Measurements from ENCODE around the gene SPG7. TPM values are rescaled to one million over a fixed set of nuclear protein-coding genes. Genes with fewer than 3 reads are reported as not detected.

Gene SPG7
- total RNA-seq, 1 experiment from 2014 or later, result 119 TPM

DNA sequence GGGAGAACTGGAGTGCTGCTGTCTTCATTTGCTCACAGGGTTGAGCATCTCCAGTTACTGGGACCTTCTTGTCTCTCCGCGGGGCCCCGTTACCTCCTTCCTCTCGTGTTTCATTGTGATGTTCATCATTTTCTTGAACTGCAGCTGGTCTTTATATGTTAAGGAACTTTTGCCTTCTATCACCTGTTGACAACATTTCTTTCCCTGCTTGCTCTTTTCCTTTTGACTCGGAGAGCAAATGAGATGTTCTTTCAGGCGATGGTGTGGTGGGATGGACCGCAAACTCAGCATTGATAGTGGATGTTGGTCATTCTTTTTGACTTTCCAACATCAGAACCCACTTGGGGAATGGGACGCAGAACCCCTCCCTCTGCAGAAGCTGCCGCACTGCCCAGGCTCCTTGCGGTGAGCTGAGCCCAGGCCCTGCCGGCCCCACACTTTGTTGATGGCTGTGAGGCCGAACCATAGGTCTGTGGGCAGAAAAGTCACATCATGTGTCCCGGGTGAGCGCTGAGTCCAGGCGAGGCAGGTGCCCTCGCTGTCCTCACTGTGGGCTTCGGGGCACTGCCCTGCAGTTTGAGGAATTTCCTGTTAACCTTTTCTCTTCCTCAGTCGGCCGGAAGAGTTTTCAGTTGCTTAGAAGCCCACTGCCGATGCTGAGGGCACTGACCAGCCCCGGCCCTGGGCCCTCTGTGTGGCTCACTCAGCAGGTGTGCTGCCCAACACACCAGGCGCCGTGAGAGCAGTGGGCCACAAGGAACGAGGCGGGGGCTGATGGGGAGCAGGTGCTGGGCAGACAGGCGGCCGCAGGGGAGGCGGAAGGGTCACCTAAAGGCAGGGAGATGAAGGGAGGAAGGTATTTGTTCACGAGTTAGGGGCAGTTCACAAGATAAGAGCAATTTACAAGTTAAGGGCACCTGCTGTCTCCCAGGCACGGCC is 59.7 kb downstream of the SPG7 start:
- Histone ChIP-seq H3K27ac (ENCODE audit: insufficient read length, low read depth, low read length) (no peak overlapping the region), H2BK12ac (ENCODE audit: insufficient read length, low read depth, low read length) (no peak overlapping the region), H4K20me1 (ENCODE audit: control insufficient read depth, insufficient read depth, insufficient read length) (no peaks in the 10 kb centered on the region), H3K56ac (ENCODE audit: insufficient read length, low read depth, low read length) (no peak overlapping the region), H3K27me3 (ENCODE audit: insufficient read depth, low read length) (no peaks in the 10 kb centered on the region), H3K4ac (ENCODE audit: low read depth, low read length) (no peak overlapping the region), H3T11ph (ENCODE audit: low read length) (no peak overlapping the region), H3K9ac (ENCODE audit: extremely low read depth, insufficient read length, low read length) (no peak overlapping the region), H4K8ac (replicated peaks; ENCODE audit: insufficient read length, low read depth, low read length) (no peak overlapping the region), H3K23me2 (ENCODE audit: insufficient read length, low read depth, low read length, poor library complexity, severe bottlenecking) (peaks cover 6% of the 10 kb centered on the region), H2BK120ac (ENCODE audit: low read depth, low read length, poor library complexity, severe bottlenecking) (no peak overlapping the region), H3K4me1 (ENCODE audit: insufficient read depth, low read length) (no peaks in the 10 kb centered on the region), H2AK5ac (ENCODE audit: insufficient read length, low read length) (no peak overlapping the region), H3K79me1 (ENCODE audit: insufficient read depth, low read depth, low read length, poor library complexity, severe bottlenecking) (no peaks in the 10 kb centered on the region), H2BK5ac (ENCODE audit: insufficient read length, low read length) (no peak overlapping the region), H4K5ac (ENCODE audit: insufficient read length, low read depth, low read length) (no peak overlapping the region), H3K18ac (ENCODE audit: insufficient read length, low read depth, low read length) (no peak overlapping the region), H2BK20ac (ENCODE audit: low read depth, low read length, poor library complexity, severe bottlenecking) (no peak overlapping the region), H3K14ac (ENCODE audit: insufficient read depth, low read length) (no peak overlapping the region), H4K91ac (ENCODE audit: insufficient read length, low read depth, low read length) (no peak overlapping the region), H3K4me2 (ENCODE audit: insufficient read depth, insufficient read length, low read length) (no peak overlapping the region), H3K9me3 (ENCODE audit: control insufficient read depth, low read depth, low read length) (no peaks in the 10 kb centered on the region), H2BK15ac (ENCODE audit: low read depth, low read length) (no peak overlapping the region), H2AFZ (ENCODE audit: low read length) (no peak overlapping the region), H3K23ac (ENCODE audit: insufficient read length, low read depth, low read length) (no peak overlapping the region), H3K79me2 (ENCODE audit: insufficient read depth, low read length) (no peaks in the 10 kb centered on the region)
- TF ChIP-seq, protein P1, sequence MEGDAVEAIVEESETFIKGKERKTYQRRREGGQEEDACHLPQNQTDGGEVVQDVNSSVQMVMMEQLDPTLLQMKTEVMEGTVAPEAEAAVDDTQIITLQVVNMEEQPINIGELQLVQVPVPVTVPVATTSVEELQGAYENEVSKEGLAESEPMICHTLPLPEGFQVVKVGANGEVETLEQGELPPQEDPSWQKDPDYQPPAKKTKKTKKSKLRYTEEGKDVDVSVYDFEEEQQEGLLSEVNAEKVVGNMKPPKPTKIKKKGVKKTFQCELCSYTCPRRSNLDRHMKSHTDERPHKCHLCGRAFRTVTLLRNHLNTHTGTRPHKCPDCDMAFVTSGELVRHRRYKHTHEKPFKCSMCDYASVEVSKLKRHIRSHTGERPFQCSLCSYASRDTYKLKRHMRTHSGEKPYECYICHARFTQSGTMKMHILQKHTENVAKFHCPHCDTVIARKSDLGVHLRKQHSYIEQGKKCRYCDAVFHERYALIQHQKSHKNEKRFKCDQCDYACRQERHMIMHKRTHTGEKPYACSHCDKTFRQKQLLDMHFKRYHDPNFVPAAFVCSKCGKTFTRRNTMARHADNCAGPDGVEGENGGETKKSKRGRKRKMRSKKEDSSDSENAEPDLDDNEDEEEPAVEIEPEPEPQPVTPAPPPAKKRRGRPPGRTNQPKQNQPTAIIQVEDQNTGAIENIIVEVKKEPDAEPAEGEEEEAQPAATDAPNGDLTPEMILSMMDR (conservative IDR thresholded peaks at IDR 0.05), result no peak
- Mint-ChIP-seq H3K9me3 (no peaks in the 10 kb centered on the region), H3K4me1 (peaks cover 28 to 29% of the 10 kb centered on the region in 2 experiments), H3K27me3 (ENCODE audit: low read depth) (peaks cover 17% of the 10 kb centered on the region), H3K4me3 (no peak overlapping the region), H3K36me3 (ENCODE audit: insufficient read depth in 1 of 3, low read depth in 3 of 3) (peaks cover 8 to 28% (median 14%) of the 10 kb centered on the region in 3 experiments; a peak in 6 of 7 replicates), H3K27ac (no peak overlapping the region)
- no peak for DNase-seq
- no CpG with 5 or more reads among the region's 30 CpGs for WGBS (ENCODE audit: extremely low coverage, insufficient read length, low lambda C conversion rate)
